Stimulated activated CD8-positive, alpha-beta memory T cell treated with anti-CD3 and anti-CD28 coated beads, Interleukin-7, amount 100 ng/mL, for 24 hours (primary cell): Measurements from ENCODE around the gene M6PR.
"Not testable (repeated sequence)": the region's sequence is repeated elsewhere in the genome, so short reads cannot be mapped to it uniquely, and the experiment has no call there.

ENCODE experiments used
- DNase-seq: peaks from one replicate; pipeline ENCODE4 v3.0.0-alpha.2; 2020; ENCODE audit warnings: low read depth

The M6PR gene

DNA sequence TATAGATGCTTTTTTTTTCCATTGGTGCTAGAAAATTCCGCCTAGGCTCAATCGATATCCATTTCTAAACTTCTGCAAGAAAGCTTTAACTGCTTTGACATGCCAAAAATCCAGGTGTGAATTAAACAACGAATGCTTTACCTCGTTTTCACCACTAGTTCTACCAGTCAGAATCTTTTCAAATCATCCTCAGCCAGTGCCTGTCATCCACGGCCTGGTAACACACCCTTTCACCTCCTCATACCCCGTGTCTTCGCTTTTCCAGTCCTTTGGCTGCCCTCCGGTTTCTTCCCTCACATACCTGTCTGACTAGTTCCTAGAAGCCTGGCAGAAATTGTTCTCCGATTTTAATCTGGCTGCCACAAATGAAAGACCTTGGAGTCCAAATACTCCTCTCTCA lies 36.5 kb downstream of the M6PR start:
- no peak for DNase-seq

GRCh38 chr12:8911606-8912268 lies 37.7 kb downstream of the M6PR start:
- DNase-seq = no peak

GRCh38 chr12:8909752-8910151 lies 39.7 kb downstream of the M6PR start:
- no peak for DNase-seq

GRCh38 chr12:8907513-8907912 lies 41.9 kb downstream of the M6PR start:
- no peak for DNase-seq

GRCh38 chr12:8906266-8907180 lies 42.9 kb downstream of the M6PR start:
- no peak for DNase-seq

DNA sequence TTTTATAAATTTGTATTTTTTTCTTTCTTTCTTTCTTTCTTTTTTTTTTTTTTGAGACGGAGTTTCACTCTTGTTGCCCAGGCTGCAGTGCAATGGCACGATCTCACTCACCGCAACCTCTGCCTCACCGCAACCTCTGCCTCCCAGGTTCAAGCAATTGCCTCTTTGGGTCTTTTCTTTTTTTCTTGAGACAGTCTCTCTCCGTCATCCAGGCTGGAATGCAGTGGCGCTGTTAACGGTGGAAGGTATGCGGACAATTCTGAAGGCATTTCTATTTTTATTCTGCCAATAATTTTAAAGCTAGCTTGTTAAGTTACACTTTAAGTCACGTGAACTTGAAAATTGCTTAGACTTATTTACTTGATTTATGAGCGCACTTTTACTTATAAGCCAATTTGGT lies 43.9 kb downstream of the M6PR start:
- DNase-seq = no peak

GRCh38 chr12:8904665-8905064 lies 44.8 kb downstream of the M6PR start:
- no peak for DNase-seq

- DNase-seq = no peak
Observed at GRCh38 chr12:8903646-8904045, 45.8 kb downstream of the M6PR start.

DNA sequence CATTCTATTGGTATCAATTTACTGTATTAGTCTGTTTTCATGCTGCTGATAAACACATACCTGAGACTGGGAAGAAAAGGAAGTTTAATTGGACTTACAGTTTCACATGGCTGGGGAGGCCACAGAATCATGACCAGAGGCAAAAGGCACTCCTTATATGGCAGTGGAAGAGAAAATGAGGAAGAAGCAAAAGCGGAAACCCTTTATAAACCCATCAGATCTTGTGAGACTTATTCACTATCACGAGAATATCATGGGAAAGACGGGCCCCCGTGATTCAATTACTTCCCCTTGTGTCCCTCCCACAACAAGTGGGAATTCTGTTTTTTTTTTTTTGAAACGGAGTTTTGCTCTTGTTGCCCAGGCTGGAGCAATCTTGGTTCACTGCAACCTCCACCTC lies 46.7 kb downstream of the M6PR start:
- not testable (repeated sequence) for DNase-seq

DNA sequence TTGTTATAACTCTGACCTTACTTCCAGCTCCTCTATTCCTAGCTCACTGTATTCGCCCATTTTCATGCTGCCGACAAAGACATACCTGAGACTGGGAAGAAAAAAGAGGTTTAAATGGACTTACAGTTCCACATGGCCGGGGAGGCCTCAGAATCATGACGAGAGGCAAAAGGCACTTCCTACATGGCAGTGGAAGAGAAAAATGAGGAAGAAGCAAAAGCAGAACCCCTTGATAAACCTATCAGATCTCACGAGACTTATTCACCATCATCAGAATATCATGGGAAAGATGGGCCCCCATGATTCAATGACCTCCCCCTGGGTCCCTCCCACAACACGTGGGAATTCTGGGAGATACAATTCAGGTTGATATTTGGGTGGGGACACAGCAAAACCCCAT lies 49.6 kb downstream of the M6PR start:
- DNase-seq = no peak

DNA sequence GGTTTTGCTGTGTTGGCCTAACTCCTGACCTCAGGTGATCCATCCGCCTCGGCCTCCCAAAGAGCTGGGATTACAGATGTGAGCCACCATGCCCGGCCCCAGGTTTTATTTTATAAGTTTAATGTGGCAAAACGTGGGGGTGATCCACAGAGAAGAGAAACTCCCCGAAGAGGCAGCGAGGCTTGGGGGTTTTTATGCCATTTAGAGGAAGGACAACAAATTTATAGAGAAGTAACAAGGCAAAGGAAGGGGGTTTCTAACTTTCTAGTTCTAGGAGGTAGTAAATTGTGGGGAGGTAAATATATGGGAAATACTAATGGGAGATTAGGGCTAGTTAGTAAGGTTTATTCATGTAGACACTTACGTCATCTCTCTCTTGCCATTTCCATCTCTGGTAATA lies 52.4 kb downstream of the M6PR start:
- DNase-seq = no peak

DNA sequence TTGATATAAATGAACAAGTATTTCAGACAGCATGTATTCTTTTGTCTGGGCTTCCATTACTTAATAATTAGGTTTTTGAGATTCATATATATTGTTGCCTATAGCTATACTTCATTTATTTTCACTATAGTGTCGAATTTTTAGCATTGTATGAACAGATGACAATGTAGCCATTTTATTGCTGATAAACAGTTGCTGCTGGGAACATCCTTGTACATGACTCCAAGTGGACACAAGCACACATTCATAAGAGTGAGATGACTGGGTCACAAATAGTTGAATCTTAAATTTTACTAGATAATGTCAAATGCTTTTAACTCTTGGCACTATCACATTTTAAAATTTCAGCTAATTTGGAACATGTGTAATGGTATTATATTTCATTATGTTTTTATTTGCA lies 54.5 kb downstream of the M6PR start:
- no peak for DNase-seq

GRCh38 chr12:8894378-8894777 lies 55.1 kb downstream of the M6PR start:
- no peak for DNase-seq

- DNase-seq = no peak
Observed at GRCh38 chr12:8891976-8892375, 57.5 kb downstream of the M6PR start.
